SH-SY5Y (cell line): Measurements from ENCODE around the gene KDM5B.

Experiments
- GATA2 ChIP-seq: IDR thresholded peaks from 2 replicates; pipeline ENCODE4 v1.6.1; 2011; ENCODE audit warnings: mild to moderate bottlenecking, low read depth, low read length
- GATA3 ChIP-seq: IDR thresholded peaks from 2 replicates; pipeline ENCODE4 v1.6.1; 2011; ENCODE audit warnings: low read depth, mild to moderate bottlenecking, low read length, moderate library complexity

GRCh38 chr1:202687370-202687769 is 120.9 kb downstream of the KDM5B start:
- TF ChIP-seq GATA3 = no peak
- TF ChIP-seq GATA2 = no peak
